ENCODE results near the gene LINS1. TPM values are rescaled to one million over a fixed set of nuclear protein-coding genes. Genes with fewer than 3 reads are reported as not detected.
A peak's percentile ranks its signal among the peaks of the same experiment; 100 is the strongest.
"Not testable (repeated sequence)": the region's sequence is repeated elsewhere in the genome, so short reads cannot be mapped to it uniquely, and the experiment has no call there.

The LINS1 gene
- total RNA-seq, 1 donor from 2014 or later, result 14.5 TPM

DNA sequence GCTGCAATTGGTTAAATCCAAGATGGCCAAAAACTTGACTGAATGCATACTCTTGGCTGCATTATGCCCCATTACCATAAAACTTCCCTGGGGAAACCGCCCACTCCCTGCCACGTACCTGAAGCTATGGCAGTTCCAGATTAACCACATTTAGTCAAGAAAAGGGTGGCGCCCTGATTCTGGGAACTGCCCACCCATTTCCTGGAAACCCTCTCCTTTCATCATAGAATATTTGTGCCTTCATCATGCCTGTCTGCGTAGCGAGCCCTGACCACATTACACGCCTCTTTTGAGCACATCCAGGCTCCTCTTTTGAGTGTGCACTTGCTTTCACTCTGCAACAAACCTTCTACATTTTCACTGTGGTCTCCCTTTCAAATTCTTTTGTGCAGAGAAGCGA is 5.2 kb downstream of the LINS1 start:
- no peak overlapping the region for H3K27ac ChIP-seq

DNA sequence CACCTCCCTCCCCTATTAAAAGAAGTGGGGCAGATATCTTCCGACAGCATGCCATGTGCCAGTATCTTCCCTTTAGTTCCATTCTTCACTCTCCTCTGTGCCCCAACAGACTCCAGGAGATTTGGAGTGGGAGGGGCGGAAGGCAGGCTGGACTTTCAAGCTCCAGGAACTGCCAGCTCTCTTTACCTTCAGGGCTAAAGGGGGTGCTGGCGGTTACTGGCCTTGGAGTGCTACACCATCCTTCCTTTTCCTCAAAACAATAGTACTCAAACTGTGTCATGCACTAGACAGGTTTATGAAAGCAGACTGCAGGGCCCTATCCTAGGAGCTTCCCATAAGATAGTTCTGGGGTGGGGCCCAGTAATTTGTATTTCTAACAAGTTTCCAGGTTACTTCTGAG is 6.0 kb downstream of the LINS1 start:
- peaks cover 33% of the 10 kb centered on the region for H3K4me1 ChIP-seq
- no peak for DNase-seq (ENCODE audit: extremely low spot score in 2 of 2)
- no peaks in the 10 kb centered on the region for H3K27me3 ChIP-seq
- TF ChIP-seq, protein P1, sequence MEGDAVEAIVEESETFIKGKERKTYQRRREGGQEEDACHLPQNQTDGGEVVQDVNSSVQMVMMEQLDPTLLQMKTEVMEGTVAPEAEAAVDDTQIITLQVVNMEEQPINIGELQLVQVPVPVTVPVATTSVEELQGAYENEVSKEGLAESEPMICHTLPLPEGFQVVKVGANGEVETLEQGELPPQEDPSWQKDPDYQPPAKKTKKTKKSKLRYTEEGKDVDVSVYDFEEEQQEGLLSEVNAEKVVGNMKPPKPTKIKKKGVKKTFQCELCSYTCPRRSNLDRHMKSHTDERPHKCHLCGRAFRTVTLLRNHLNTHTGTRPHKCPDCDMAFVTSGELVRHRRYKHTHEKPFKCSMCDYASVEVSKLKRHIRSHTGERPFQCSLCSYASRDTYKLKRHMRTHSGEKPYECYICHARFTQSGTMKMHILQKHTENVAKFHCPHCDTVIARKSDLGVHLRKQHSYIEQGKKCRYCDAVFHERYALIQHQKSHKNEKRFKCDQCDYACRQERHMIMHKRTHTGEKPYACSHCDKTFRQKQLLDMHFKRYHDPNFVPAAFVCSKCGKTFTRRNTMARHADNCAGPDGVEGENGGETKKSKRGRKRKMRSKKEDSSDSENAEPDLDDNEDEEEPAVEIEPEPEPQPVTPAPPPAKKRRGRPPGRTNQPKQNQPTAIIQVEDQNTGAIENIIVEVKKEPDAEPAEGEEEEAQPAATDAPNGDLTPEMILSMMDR (IDR thresholded peaks at IDR 0.05), result no peak
- TF ChIP-seq POLR2AphosphoS5 (IDR thresholded peaks at IDR 0.05; ENCODE audit: insufficient read depth in 1 of 2, low read depth in 1 of 2), result no peak
- TF ChIP-seq POLR2A (IDR thresholded peaks at IDR 0.05), result no peak
- no peaks in the 10 kb centered on the region for H3K36me3 ChIP-seq
- intact Hi-C loops (cut with DNase I), result no loop called here
- H3K27ac ChIP-seq, result peak overlapping the region; percentile 20
- no peak overlapping the region for H3K4me3 ChIP-seq
- H3K9me3 ChIP-seq, result no peaks in the 10 kb centered on the region

More for the DNA sequence above, 5.2 kb downstream of the LINS1 start:
- no peaks in the 10 kb centered on the region for H3K27me3 ChIP-seq
- H3K9me3 ChIP-seq, result no peaks in the 10 kb centered on the region
- no peaks in the 10 kb centered on the region for H3K36me3 ChIP-seq
- no peak for DNase-seq (ENCODE audit: extremely low spot score in 2 of 2)
- no peak overlapping the region for H3K4me3 ChIP-seq
- intact Hi-C loops (cut with DNase I), result no loop called here
- TF ChIP-seq POLR2A (IDR thresholded peaks at IDR 0.05), result no peak
- TF ChIP-seq, protein P1 (IDR thresholded peaks at IDR 0.05), result no peak
- TF ChIP-seq POLR2AphosphoS5 (IDR thresholded peaks at IDR 0.05; ENCODE audit: insufficient read depth in 1 of 2, low read depth in 1 of 2), result peak in 1 of 2 donors; percentile 40
- peaks cover 39% of the 10 kb centered on the region for H3K4me1 ChIP-seq

DNA sequence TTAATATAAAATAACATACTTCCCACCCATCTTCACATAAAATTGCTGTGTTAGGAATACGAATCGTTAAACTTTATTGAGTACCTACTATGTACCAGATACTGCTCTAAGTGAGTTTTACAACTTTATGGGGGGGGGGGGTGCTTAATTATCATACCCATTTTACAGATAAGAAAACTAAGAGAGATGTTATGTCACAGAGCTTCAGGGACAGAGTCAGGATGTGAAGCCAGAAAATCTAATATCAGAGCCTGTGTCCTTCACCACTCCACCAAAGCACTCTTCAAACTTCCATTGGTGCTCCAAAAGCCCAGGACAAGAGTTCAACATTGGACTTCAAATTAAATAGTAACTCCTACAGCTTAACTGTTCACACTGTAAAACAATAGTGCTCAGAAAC is 8.6 kb downstream of the LINS1 start:
- intact Hi-C loops (cut with DNase I), result no loop called here
- peaks cover 19% of the 10 kb centered on the region for H3K4me1 ChIP-seq

DNA sequence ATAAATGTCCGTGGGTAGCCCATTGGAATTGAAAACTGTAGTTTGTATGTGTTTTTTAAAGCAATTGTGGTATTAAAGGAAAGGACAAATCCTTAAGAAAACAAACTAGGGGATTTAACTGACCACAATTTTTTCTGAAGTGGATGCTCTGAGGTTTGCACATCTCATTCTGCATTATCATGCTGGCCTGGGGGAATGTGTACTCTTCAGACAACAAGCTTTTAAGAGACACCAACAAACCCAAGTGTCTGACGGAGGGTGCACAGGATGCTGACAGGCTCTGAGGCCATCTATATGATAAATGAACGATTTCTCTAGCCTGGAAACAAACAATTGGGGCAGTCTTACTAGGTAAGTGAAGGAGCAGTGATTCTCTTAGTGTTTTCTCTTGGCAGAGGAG is 9.1 kb downstream of the LINS1 start:
- Histone ChIP-seq H3K27ac (no peak overlapping the region), H3K4me1 (peaks cover 19% of the 10 kb centered on the region), H3K4me3 (no peak overlapping the region), H3K27me3 (no peaks in the 10 kb centered on the region), H3K36me3 (no peaks in the 10 kb centered on the region), H3K9me3 (no peaks in the 10 kb centered on the region)
- no peak for DNase-seq (ENCODE audit: extremely low spot score in 2 of 2)
- intact Hi-C loops (cut with DNase I), result no loop called here
- no peak for TF ChIP-seq POLR2A (IDR thresholded peaks at IDR 0.05)
- TF ChIP-seq, protein P1 (IDR thresholded peaks at IDR 0.05), result no peak

More for the DNA sequence above, 8.6 kb downstream of the LINS1 start:
- no peaks in the 10 kb centered on the region for H3K9me3 ChIP-seq
- no peaks in the 10 kb centered on the region for H3K27me3 ChIP-seq
- no peak overlapping the region for H3K4me3 ChIP-seq
- no peak overlapping the region for H3K27ac ChIP-seq
- no peaks in the 10 kb centered on the region for H3K36me3 ChIP-seq
- no peak for DNase-seq (ENCODE audit: extremely low spot score in 2 of 2)
- TF ChIP-seq, protein P1 (IDR thresholded peaks at IDR 0.05), result no peak
- no peak for TF ChIP-seq POLR2A (IDR thresholded peaks at IDR 0.05)
- no peak for TF ChIP-seq POLR2AphosphoS5 (IDR thresholded peaks at IDR 0.05; ENCODE audit: insufficient read depth in 1 of 2, low read depth in 1 of 2)

DNA sequence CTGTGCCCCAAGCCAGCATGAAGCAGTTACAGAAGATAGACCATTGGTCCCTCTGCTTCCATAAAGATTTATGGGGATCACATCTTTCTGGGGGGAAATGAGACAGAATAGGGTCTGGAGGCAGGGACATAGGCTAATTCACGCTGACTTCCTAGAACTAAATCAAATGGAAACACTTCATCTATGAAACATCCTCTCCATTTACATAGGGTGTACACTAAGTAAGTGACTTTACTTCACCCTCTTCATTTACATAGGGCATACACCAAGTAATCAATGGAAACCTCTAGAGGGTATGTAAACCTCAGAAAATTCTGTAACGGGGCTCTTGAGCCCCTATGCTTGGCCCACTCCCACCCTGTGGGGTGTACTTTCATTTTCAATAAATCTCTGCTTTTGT is 10.1 kb downstream of the LINS1 start:
- TF ChIP-seq POLR2AphosphoS5 (IDR thresholded peaks at IDR 0.05; ENCODE audit: insufficient read depth in 1 of 2, low read depth in 1 of 2) (no peak), POLR2A (IDR thresholded peaks at IDR 0.05) (no peak)
- TF ChIP-seq, protein P1 (IDR thresholded peaks at IDR 0.05), result no peak
- intact Hi-C loops (cut with DNase I), result no loop called here

DNA sequence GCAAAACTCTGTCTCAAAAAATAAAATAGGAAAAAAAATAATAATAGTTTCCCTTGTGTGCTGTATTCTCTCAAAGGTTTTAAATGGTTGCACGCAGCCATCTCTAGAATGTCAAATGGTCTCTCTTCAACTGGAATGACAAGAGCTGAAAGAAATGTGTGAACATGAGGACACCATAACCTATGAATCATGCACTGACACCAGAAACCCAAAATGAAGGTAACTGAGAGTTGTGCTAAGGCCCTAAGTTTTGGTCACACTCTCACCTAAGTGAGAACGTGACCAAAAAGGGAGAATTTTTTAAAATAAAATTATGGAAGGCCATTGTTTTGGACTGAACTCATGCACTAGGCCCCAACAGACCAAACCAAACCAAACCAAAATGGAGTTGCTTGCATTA is 10.8 kb downstream of the LINS1 start:
- DNase-seq (ENCODE audit: extremely low spot score in 2 of 2); H3K27ac ChIP-seq; H3K27me3 ChIP-seq; H3K36me3 ChIP-seq; intact Hi-C loops (cut with DNase I); H3K9me3 ChIP-seq; H3K4me3 ChIP-seq: not testable (repeated sequence)
- peaks cover 18% of the 10 kb centered on the region for H3K4me1 ChIP-seq

More for the DNA sequence above, 10.1 kb downstream of the LINS1 start:
- H3K9me3 ChIP-seq, result no peaks in the 10 kb centered on the region
- H3K4me1 ChIP-seq, result peaks cover 19% of the 10 kb centered on the region
- no peak for DNase-seq (ENCODE audit: extremely low spot score in 2 of 2)
- no peaks in the 10 kb centered on the region for H3K36me3 ChIP-seq
- H3K27ac ChIP-seq, result no peak overlapping the region
- H3K4me3 ChIP-seq, result no peak overlapping the region
- H3K27me3 ChIP-seq, result no peaks in the 10 kb centered on the region
